ENCODE data around the gene NAXD.

DNA sequence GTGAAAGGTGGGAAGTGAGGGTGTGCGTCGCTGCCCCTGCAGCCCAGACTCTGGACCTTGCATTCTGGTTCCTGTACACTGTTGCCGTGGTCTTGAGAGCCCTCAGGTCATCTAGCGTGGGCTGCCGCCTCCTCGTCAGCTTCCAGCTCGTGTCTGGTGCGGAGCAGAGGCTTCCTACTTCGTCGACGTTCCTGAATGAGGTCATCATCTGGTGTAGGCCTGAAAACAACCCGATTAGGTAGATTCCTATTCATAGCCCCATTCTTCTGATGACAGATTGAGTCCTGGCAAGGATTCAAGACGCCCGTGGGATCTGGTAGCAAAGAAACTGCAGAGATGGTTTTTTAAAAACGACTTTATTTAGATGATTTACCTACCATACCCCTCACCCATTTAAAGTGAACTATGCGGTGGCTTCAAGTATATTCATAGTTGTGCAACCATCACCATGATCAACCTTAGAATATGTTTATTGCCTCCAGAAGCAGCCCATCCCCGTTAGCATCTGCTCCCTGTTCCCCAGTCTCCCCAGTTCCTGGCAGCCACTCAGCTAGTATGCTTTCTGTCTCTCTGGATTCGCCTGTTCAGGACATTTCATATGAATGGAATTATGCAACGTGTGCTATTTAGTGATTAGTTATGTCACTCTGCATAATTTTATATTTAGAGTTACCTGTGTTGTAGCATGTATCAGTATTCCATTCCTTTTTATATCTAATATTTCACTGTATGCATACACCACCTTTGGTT, 13.8 kb downstream of the NAXD start:
- TF ChIP-seq, protein P1, sequence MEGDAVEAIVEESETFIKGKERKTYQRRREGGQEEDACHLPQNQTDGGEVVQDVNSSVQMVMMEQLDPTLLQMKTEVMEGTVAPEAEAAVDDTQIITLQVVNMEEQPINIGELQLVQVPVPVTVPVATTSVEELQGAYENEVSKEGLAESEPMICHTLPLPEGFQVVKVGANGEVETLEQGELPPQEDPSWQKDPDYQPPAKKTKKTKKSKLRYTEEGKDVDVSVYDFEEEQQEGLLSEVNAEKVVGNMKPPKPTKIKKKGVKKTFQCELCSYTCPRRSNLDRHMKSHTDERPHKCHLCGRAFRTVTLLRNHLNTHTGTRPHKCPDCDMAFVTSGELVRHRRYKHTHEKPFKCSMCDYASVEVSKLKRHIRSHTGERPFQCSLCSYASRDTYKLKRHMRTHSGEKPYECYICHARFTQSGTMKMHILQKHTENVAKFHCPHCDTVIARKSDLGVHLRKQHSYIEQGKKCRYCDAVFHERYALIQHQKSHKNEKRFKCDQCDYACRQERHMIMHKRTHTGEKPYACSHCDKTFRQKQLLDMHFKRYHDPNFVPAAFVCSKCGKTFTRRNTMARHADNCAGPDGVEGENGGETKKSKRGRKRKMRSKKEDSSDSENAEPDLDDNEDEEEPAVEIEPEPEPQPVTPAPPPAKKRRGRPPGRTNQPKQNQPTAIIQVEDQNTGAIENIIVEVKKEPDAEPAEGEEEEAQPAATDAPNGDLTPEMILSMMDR (IDR thresholded peaks at IDR 0.05; ENCODE audit: low read length) = no peak
- no peak for TF ChIP-seq EZH2 (optimal IDR thresholded peaks at IDR 0.05; ENCODE audit: low read depth, low read length)
